ENCODE measurements around the gene SLC24A3.

GRCh38 chr20:19301843-19302242 lies 89.4 kb downstream of the SLC24A3 start:
- TF ChIP-seq, protein P1, sequence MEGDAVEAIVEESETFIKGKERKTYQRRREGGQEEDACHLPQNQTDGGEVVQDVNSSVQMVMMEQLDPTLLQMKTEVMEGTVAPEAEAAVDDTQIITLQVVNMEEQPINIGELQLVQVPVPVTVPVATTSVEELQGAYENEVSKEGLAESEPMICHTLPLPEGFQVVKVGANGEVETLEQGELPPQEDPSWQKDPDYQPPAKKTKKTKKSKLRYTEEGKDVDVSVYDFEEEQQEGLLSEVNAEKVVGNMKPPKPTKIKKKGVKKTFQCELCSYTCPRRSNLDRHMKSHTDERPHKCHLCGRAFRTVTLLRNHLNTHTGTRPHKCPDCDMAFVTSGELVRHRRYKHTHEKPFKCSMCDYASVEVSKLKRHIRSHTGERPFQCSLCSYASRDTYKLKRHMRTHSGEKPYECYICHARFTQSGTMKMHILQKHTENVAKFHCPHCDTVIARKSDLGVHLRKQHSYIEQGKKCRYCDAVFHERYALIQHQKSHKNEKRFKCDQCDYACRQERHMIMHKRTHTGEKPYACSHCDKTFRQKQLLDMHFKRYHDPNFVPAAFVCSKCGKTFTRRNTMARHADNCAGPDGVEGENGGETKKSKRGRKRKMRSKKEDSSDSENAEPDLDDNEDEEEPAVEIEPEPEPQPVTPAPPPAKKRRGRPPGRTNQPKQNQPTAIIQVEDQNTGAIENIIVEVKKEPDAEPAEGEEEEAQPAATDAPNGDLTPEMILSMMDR (conservative IDR thresholded peaks at IDR 0.05; ENCODE audit: low read depth in 2 of 2): no peak
- TF ChIP-seq EZH2 (IDR thresholded peaks at IDR 0.05; ENCODE audit: low read depth, unreplicated experiment): no peak
- no peak for TF ChIP-seq POLR2AphosphoS5 (IDR thresholded peaks at IDR 0.05; ENCODE audit: low read depth)
- no peak for TF ChIP-seq JUNB (IDR thresholded peaks at IDR 0.05; ENCODE audit: unreplicated experiment)
- no peak for TF ChIP-seq CREB1 (CRISPR knock-in tag; IDR thresholded peaks at IDR 0.05; ENCODE audit: low read depth)
- no peak for TF ChIP-seq REST (IDR thresholded peaks at IDR 0.05; ENCODE audit: unreplicated experiment)
- no peak for TF ChIP-seq NANOG (IDR thresholded peaks at IDR 0.05; ENCODE audit: borderline replicate concordance)
- no peak for TF ChIP-seq ZNF331 (CRISPR knock-in tag; IDR thresholded peaks at IDR 0.05; ENCODE audit: low read depth)
